Measurements from ENCODE around the gene CDKN2AIP.

DNA sequence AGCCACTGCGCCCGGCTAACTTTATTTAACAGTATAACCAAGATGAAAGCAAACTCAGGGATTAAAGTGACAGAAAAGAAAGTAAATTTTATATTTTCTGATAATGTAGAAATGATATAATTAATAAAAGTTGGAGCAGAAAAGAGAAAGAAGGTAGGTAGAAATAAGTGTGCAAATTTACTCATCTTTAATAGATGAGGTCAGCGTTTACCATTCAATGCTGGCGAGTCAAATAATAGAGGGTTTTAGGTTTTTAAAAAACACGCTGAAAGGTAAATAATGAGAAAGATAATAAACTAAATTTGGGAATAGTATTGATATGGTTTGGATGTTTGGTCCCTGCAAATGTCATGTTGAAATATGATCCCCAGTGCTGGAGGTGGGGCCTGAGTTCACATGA lies 13.6 kb downstream of the CDKN2AIP start:
- TF ChIP-seq, protein P1, sequence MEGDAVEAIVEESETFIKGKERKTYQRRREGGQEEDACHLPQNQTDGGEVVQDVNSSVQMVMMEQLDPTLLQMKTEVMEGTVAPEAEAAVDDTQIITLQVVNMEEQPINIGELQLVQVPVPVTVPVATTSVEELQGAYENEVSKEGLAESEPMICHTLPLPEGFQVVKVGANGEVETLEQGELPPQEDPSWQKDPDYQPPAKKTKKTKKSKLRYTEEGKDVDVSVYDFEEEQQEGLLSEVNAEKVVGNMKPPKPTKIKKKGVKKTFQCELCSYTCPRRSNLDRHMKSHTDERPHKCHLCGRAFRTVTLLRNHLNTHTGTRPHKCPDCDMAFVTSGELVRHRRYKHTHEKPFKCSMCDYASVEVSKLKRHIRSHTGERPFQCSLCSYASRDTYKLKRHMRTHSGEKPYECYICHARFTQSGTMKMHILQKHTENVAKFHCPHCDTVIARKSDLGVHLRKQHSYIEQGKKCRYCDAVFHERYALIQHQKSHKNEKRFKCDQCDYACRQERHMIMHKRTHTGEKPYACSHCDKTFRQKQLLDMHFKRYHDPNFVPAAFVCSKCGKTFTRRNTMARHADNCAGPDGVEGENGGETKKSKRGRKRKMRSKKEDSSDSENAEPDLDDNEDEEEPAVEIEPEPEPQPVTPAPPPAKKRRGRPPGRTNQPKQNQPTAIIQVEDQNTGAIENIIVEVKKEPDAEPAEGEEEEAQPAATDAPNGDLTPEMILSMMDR (IDR thresholded peaks at IDR 0.05 in 2 of 3, conservative IDR thresholded peaks at IDR 0.05 in 1 of 3; ENCODE audit: borderline replicate concordance in 1 of 3, insufficient read depth in 1 of 3, low read depth in 2 of 3, low read length in 2 of 3) = no peak
- TF ChIP-seq SP1 (IDR thresholded peaks at IDR 0.05; ENCODE audit: low read depth) (no peak), SIN3A (IDR thresholded peaks at IDR 0.05; ENCODE audit: low read depth) (no peak), SRF (IDR thresholded peaks at IDR 0.05; ENCODE audit: low read depth) (no peak)
